ENCODE results near the gene NNAT. TPM values are rescaled to one million over a fixed set of nuclear protein-coding genes. Genes with fewer than 3 reads are reported as not detected.
"Not testable (repeated sequence)": the region's sequence is repeated elsewhere in the genome, so short reads cannot be mapped to it uniquely, and the experiment has no call there.

The NNAT gene
- total RNA-seq (ENCODE audit: low replicate concordance) = 0.37 TPM in 1 of 2 replicates, not detected in the other

DNA sequence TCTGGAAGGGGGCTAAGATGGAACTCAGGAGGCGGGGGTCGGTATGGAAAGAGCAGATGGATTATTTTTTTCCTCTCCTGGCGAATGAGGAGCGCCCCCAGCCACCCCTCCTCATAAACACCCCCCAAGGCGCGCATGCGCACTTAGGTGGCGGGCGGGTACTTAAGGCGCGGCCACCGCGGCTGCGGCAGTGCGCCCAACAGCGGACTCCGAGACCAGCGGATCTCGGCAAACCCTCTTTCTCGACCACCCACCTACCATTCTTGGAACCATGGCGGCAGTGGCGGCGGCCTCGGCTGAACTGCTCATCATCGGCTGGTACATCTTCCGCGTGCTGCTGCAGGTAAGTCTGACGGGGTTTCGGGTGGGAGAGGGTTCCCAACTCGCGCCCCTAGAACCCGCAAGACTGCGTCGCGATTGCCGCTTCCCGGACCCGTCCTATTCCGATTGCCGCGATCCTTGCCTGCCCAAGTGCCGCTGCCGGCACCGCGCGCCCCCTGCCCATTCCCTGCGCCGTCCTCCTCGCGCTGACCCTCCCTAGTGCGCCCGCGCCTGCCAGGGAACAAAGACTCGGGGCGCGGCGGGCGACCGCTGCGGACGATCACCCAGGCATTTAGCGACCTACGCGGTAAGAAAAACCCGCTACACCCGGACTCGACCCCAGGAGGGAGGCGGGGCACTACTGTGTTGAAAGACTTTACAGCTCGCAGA, at the start of gene NNAT:
Gene NNAT (plus strand): TSS at position 190 of the 711 bp plus-strand sequence. CDS start 82 bp downstream, at position 272.
- Mint-ChIP-seq H3K27ac (peak within 1 kb of the TSS; percentile 40), H3K9me3 (peaks cover 15% of the 10 kb centered on the region), H3K4me1 (peaks cover 73% of the 10 kb centered on the region), H3K27me3 (ENCODE audit: insufficient read depth, low read depth) (peaks cover 3% of the 10 kb centered on the region), H3K4me3 (peak within 1 kb of the TSS; percentile 90), H3K36me3 (peaks cover 38% of the 10 kb centered on the region)
- H3K4me1 ChIP-seq = peaks cover 40% of the 10 kb centered on the region
- peaks cover 63% of the 10 kb centered on the region for H4K20me1 ChIP-seq (ENCODE audit: low read depth)
- DNase-seq (ENCODE audit: low spot score) = no peak
- H2AFZ ChIP-seq (replicated peaks) = no peak within 1 kb of the TSS
- H3K27ac ChIP-seq = no peak within 1 kb of the TSS
- no peaks in the 10 kb centered on the region for H3K36me3 ChIP-seq
- TF ChIP-seq EZH2phosphoT487 (IDR thresholded peaks at IDR 0.05) (no peak), EZH2 (IDR thresholded peaks at IDR 0.05) (no peak)
- TF ChIP-seq, protein P1, sequence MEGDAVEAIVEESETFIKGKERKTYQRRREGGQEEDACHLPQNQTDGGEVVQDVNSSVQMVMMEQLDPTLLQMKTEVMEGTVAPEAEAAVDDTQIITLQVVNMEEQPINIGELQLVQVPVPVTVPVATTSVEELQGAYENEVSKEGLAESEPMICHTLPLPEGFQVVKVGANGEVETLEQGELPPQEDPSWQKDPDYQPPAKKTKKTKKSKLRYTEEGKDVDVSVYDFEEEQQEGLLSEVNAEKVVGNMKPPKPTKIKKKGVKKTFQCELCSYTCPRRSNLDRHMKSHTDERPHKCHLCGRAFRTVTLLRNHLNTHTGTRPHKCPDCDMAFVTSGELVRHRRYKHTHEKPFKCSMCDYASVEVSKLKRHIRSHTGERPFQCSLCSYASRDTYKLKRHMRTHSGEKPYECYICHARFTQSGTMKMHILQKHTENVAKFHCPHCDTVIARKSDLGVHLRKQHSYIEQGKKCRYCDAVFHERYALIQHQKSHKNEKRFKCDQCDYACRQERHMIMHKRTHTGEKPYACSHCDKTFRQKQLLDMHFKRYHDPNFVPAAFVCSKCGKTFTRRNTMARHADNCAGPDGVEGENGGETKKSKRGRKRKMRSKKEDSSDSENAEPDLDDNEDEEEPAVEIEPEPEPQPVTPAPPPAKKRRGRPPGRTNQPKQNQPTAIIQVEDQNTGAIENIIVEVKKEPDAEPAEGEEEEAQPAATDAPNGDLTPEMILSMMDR (IDR thresholded peaks at IDR 0.05) = no peak
- H3K27me3 ChIP-seq = no peaks in the 10 kb centered on the region
- peaks cover 5% of the 10 kb centered on the region for H3K9me3 ChIP-seq (ENCODE audit: low read depth)
- peaks cover 96% of the 10 kb centered on the region for H3K79me2 ChIP-seq (ENCODE audit: low read depth)
- H3K9ac ChIP-seq = no peak within 1 kb of the TSS
- H3K4me2 ChIP-seq = no peak within 1 kb of the TSS
- peaks cover 19% of the 10 kb centered on the region for H3F3A ChIP-seq (ENCODE audit: low read depth)
- no peak within 1 kb of the TSS for H3K4me3 ChIP-seq

GRCh38 chr20:37471741-37472235, 49.3 kb upstream of the NNAT start:
- H3K4me3 Mint-ChIP-seq = no peak overlapping the region
- Histone ChIP-seq H2AFZ (replicated peaks) (no peak overlapping the region), H3K9ac (no peak overlapping the region), H4K20me1 (ENCODE audit: low read depth) (no peaks in the 10 kb centered on the region), H3K27me3 (no peaks in the 10 kb centered on the region), H3K4me2 (no peak overlapping the region), H3K79me2 (ENCODE audit: low read depth) (no peaks in the 10 kb centered on the region), H3K36me3 (no peaks in the 10 kb centered on the region), H3F3A (ENCODE audit: low read depth) (peaks cover 2% of the 10 kb centered on the region), H3K27ac (no peak overlapping the region), H3K4me3 (no peak overlapping the region), H3K4me1 (no peaks in the 10 kb centered on the region), H3K9me3 (ENCODE audit: low read depth) (no peaks in the 10 kb centered on the region)
- H3K36me3 Mint-ChIP-seq = no peaks in the 10 kb centered on the region
- no peaks in the 10 kb centered on the region for H3K9me3 Mint-ChIP-seq
- peaks cover 22% of the 10 kb centered on the region for H3K4me1 Mint-ChIP-seq
- H3K27me3 Mint-ChIP-seq (ENCODE audit: insufficient read depth, low read depth) = peaks cover 12% of the 10 kb centered on the region
- no peak overlapping the region for H3K27ac Mint-ChIP-seq
- TF ChIP-seq EZH2phosphoT487 (IDR thresholded peaks at IDR 0.05) = no peak
- TF ChIP-seq, protein P1 (IDR thresholded peaks at IDR 0.05) = no peak
- TF ChIP-seq EZH2 (IDR thresholded peaks at IDR 0.05) = no peak
- DNase-seq (ENCODE audit: low spot score) = no peak

- H3K36me3 Mint-ChIP-seq; H3K9me3 ChIP-seq (ENCODE audit: low read depth); H3K27ac ChIP-seq; H3K36me3 ChIP-seq; H3K9me3 Mint-ChIP-seq; H3K27ac Mint-ChIP-seq; H3K4me3 ChIP-seq; H3K4me2 ChIP-seq; H4K20me1 ChIP-seq (ENCODE audit: low read depth); H2AFZ ChIP-seq (replicated peaks); H3K4me1 ChIP-seq; H3K27me3 ChIP-seq; H3K79me2 ChIP-seq (ENCODE audit: low read depth); H3F3A ChIP-seq (ENCODE audit: low read depth); H3K9ac ChIP-seq; H3K4me3 Mint-ChIP-seq; DNase-seq (ENCODE audit: low spot score): not testable (repeated sequence)
- peaks cover 12% of the 10 kb centered on the region for H3K27me3 Mint-ChIP-seq (ENCODE audit: insufficient read depth, low read depth)
- peaks cover 22% of the 10 kb centered on the region for H3K4me1 Mint-ChIP-seq
These were observed 48.6 kb upstream of the NNAT start for GRCh38 chr20:37472435-37472834.
